Body of pancreas (tissue), 4 donors: Measurements from ENCODE around the gene KCNH8. TPM values are rescaled to one million over a fixed set of nuclear protein-coding genes. Genes with fewer than 3 reads are reported as not detected.

Experiments
- ATAC-seq: fragments of 150-250 bp; one replicate; pipeline ENCODE4 v1.9.1; 2016
- DNase-seq, 4 donors: peaks; one replicate each; pipeline ENCODE4 v3.0.0-alpha.2; 2019
- H3K27ac ChIP-seq, 4 donors: fragments of 200-600 bp; sonication (generic); 1 replicate in 3 of 4; 2 replicates in 1 of 4; pipeline versions ENCODE4 v1.5.1 to v1.6.1; 2016 to 2019; ENCODE audit warnings: mild to moderate bottlenecking in 1 of 4, mixed read lengths in 1 of 4, moderate library complexity in 1 of 4
- H3K27me3 ChIP-seq, 2 donors: fragments of 200-600 bp; sonication (generic); one replicate each; pipeline ENCODE4 v1.6.0; 2016; ENCODE audit warnings: mild to moderate bottlenecking in 1 of 2
- H3K36me3 ChIP-seq, 2 donors: fragments of 200-600 bp; sonication (generic); replicated peaks in 1 of 2; 2 replicates each; pipeline ENCODE4 v1.5.1; 2016; ENCODE audit warnings: low read depth in 2 of 2; ENCODE audit not compliant: insufficient read depth in 1 of 2
- H3K4me1 ChIP-seq: fragments of 200-600 bp; sonication (generic); one replicate; pipeline ENCODE4 v1.6.0; 2016
- H3K4me3 ChIP-seq, 2 donors: fragments of 200-600 bp; sonication (generic); 1 replicate in 1 of 2; 2 replicates in 1 of 2; pipeline ENCODE4 v1.5.1; 2016 to 2019
- H3K9me3 ChIP-seq, 3 donors: fragments of 200-600 bp; sonication (generic); 1 replicate in 2 of 3; 2 replicates in 1 of 3; pipeline ENCODE4 v1.5.1; 2016
- CTCF ChIP-seq, 7 experiments: fragments of 450-650 bp in 4 of 7; fragments of 200-600 bp in 3 of 7; sonication (generic) in 3 of 7; IDR thresholded peaks; one replicate each; pipeline ENCODE4 v1.5.1; 2016 to 2019; ENCODE audit warnings: antibody characterized with exemption in 7 of 7
- POLR2A ChIP-seq, 3 donors: fragments of 450-650 bp; IDR thresholded peaks; one replicate each; pipeline ENCODE4 v1.6.1; 2016; ENCODE audit warnings: antibody characterized with exemption in 3 of 3, mild to moderate bottlenecking in 2 of 3
- WGBS, 2 donors: methylation state at CpG; one replicate each; pipeline ENCODE4 v1.1.5; 2017; 5-methylcytosine and 5-hydroxymethylcytosine counted together
- intact Hi-C: fragments of 100-400 bp; cut with DNase I; formaldehyde crosslinking; loops from one replicate; pipeline ENCODE4 v1.15.1; 2023
- total RNA-seq, 2 donors: library from RNA; depleted of rRNA; stranded (reverse); fragments of >200 nt; gene quantifications; one replicate each; pipeline ENCODE4 v1.1.0, GENCODE V29; 2016

The KCNH8 gene
- total RNA-seq, 2 donors from 2014 or later: 2.3 TPM

- TF ChIP-seq POLR2A (IDR thresholded peaks at IDR 0.05) (no peak), CTCF (IDR thresholded peaks at IDR 0.05) (no peak)
- ATAC-seq (no peak), DNase-seq (no peak)
- intact Hi-C loops: no loop called here
- no peaks in the 10 kb centered on the region for H3K36me3 ChIP-seq
- H3K27ac ChIP-seq: no peak overlapping the region
- 77 to 81% methylated on average over 2 of the region's 2 CpGs for WGBS, 2 donors
- no peaks in the 10 kb centered on the region for H3K9me3 ChIP-seq
- no peaks in the 10 kb centered on the region for H3K27me3 ChIP-seq
- H3K4me3 ChIP-seq: no peak overlapping the region
- no peaks in the 10 kb centered on the region for H3K4me1 ChIP-seq
Observed at GRCh38 chr3:19165654-19166053, 17.3 kb downstream of the KCNH8 start.

DNA sequence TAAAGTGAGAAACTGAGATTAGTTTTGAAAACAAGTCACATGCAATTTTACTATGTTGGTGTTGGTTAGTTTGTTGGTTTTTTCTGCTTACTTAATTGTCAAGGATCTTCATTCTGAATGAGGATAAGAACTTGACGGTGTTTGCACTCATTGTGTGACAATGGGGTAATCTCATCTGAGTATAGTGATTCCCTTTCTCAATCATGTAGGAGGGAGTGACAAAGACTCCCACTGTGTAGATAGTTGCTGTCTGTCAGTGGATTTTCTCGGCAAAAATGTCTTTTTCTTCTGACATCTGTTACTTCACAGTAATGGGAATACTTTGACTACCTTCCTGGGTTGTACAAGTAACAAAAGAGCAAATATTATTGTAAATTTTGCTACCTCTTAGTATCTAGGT, 23.5 kb downstream of the KCNH8 start:
- ATAC-seq: no peak

DNA sequence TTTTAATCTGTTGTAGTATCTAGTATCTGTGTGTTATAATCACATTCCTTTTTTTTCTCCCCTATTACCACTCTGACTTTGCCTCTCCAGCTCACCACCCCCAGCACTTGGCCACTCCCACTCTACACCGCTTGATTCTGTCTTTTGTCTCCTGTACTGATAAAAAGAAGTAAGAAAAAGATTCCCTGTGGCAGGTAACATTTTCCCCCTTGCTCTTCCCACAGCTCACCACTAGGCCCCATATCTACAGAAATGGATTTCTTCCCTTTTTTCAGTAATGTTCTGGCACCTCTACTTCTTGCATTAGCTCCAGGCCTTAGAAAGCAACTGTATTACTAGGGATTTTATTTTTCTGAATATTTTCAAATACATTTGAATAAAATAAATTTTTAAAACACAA, 25.6 kb downstream of the KCNH8 start:
- no peaks in the 10 kb centered on the region for H3K36me3 ChIP-seq
- no peak for DNase-seq
- H3K27me3 ChIP-seq: no peaks in the 10 kb centered on the region
- intact Hi-C loops: no loop called here
- no peak overlapping the region for H3K4me3 ChIP-seq
- H3K9me3 ChIP-seq: no peaks in the 10 kb centered on the region
- no peak for ATAC-seq
- H3K27ac ChIP-seq: no peak overlapping the region
- TF ChIP-seq CTCF (IDR thresholded peaks at IDR 0.05) (no peak), POLR2A (IDR thresholded peaks at IDR 0.05) (no peak)
- 44 to 50% methylated on average over 1 of the region's 1 CpG for WGBS, 2 donors
- no peaks in the 10 kb centered on the region for H3K4me1 ChIP-seq

More for the DNA sequence above, 23.5 kb downstream of the KCNH8 start:
- intact Hi-C loops: no loop called here
- Histone ChIP-seq H3K9me3 (no peaks in the 10 kb centered on the region), H3K27me3 (no peaks in the 10 kb centered on the region), H3K36me3 (no peaks in the 10 kb centered on the region), H3K4me3 (no peak overlapping the region), H3K27ac (no peak overlapping the region), H3K4me1 (no peaks in the 10 kb centered on the region)
- DNase-seq: no peak
- TF ChIP-seq POLR2A (IDR thresholded peaks at IDR 0.05): no peak
- no peak for TF ChIP-seq CTCF (IDR thresholded peaks at IDR 0.05)
- 74 to 80% methylated on average over 2 of the region's 2 CpGs for WGBS, 2 donors

- 67 to 82% methylated on average over 5 of the region's 5 CpGs for WGBS, 2 donors
- Histone ChIP-seq H3K4me3 (no peak overlapping the region), H3K27ac (no peak overlapping the region), H3K36me3 (no peaks in the 10 kb centered on the region), H3K4me1 (peaks cover 5% of the 10 kb centered on the region), H3K9me3 (no peaks in the 10 kb centered on the region), H3K27me3 (no peaks in the 10 kb centered on the region)
- TF ChIP-seq POLR2A (IDR thresholded peaks at IDR 0.05) (no peak), CTCF (IDR thresholded peaks at IDR 0.05) (no peak)
- ATAC-seq (no peak), DNase-seq (no peak)
- intact Hi-C loops: no loop called here
Observed at GRCh38 chr3:19183584-19183983, 35.3 kb downstream of the KCNH8 start.

GRCh38 chr3:19190126-19190525, 41.8 kb downstream of the KCNH8 start:
- TF ChIP-seq POLR2A (IDR thresholded peaks at IDR 0.05) (no peak), CTCF (IDR thresholded peaks at IDR 0.05) (no peak)
- ATAC-seq (peak; percentile 47), DNase-seq (no peak)
- intact Hi-C loops: no loop called here
- peaks cover 17% of the 10 kb centered on the region for H3K4me1 ChIP-seq
- H3K4me3 ChIP-seq: no peak overlapping the region
- H3K27me3 ChIP-seq: no peaks in the 10 kb centered on the region
- H3K9me3 ChIP-seq: no peaks in the 10 kb centered on the region
- no peak overlapping the region for H3K27ac ChIP-seq
- 22 to 23% methylated on average over 1 of the region's 1 CpG for WGBS, 2 donors
- no peaks in the 10 kb centered on the region for H3K36me3 ChIP-seq
